ENCODE data around the gene CRAT.

GRCh38 chr9:129122133-129122532 lies 11.5 kb upstream of the CRAT start:
- no peak for TF ChIP-seq CTCF (IDR thresholded peaks at IDR 0.05)
- no peak for TF ChIP-seq POLR2A (IDR thresholded peaks at IDR 0.05)
